ENCODE measurements around the gene REP15. TPM values are rescaled to one million over a fixed set of nuclear protein-coding genes. Genes with fewer than 3 reads are reported as not detected.

The REP15 gene
- total RNA-seq, 4 donors from 2014 or later: 0.44 to 3.6 (median 1.1) TPM; not detected in 1

- TF ChIP-seq CTCF (IDR thresholded peaks at IDR 0.05; ENCODE audit: low read depth): no peak
Measured at GRCh38 chr12:27696864-27697564, 767 bp downstream of the REP15 start.

DNA sequence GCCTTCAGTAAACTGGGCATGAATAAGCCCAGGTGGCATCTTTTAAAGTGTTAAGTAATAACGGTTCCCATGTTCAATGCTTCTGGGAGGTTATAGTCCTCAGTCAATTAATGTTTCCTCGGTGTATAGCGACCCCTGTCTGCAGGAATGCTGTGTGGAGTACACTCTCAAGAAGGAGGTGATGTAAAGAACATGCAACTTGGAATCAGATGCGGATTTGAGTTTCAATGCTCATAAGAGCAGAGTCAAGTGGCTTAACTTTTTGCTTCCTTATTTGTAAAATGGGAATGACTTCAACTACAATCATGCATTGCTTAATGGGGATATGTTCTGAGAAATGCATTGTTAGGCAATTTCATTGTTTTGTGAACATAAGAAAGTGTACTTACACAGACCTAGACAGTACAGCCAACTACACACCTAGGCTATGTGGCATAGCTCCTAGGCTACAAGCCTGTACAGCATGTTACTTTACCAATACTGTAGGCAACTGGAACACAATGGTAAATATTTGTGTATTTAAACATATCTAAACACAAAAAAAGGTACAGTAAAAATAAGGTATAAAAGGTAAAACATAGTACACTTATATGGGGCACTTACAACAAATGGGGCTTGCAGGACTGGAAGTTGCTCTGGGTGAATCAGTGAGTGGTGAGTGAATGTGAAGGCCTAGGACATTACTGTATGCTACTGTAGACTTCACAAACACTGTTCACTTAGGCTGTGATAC is 7.6 kb downstream of the REP15 start:
- TF ChIP-seq CTCF (IDR thresholded peaks at IDR 0.05; ENCODE audit: low read depth): no peak

DNA sequence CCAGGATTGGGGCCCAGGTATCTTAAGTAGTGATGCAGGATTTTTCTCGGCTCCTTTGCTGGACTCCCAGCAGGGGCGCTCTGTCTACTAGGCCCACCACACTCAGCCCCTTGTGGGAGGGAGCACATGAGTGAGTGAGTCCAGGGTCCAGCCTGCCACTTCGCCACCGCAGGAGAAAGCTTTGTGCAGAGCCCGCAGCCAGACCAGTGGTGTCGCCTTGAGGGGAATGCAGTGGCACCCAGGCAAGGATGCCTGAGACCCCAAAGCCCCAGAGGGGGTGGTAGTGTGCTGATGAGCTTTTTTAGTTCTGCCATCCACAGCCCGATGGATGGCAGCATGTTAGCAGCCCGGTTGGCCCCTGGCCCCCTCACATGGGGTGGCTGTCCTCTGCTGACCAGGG is 9.0 kb downstream of the REP15 start:
- no peak for TF ChIP-seq CTCF (IDR thresholded peaks at IDR 0.05; ENCODE audit: low read depth)

DNA sequence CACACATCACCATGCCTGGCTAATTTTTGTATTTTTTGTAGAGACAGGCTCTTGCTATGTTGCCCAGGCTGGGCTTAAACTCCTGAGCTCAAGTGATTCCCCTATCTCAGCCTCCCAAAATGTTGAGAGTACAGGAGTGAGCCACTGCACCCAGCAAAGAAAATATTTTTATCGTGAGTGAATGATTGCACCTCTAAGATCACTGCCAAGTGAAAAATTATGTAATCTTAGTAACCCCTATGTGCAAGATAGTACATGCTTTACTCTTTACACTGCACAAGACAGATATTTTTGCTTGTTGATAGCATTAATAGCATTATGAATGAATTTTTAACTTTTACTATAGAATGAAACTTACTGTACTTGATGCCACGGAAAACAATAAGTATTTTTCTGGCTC is 11.0 kb downstream of the REP15 start:
- no peak for TF ChIP-seq CTCF (IDR thresholded peaks at IDR 0.05; ENCODE audit: low read depth)

- no peak for TF ChIP-seq CTCF (IDR thresholded peaks at IDR 0.05; ENCODE audit: low read depth)
Measured at GRCh38 chr12:27709212-27709931, 13.1 kb downstream of the REP15 start.

DNA sequence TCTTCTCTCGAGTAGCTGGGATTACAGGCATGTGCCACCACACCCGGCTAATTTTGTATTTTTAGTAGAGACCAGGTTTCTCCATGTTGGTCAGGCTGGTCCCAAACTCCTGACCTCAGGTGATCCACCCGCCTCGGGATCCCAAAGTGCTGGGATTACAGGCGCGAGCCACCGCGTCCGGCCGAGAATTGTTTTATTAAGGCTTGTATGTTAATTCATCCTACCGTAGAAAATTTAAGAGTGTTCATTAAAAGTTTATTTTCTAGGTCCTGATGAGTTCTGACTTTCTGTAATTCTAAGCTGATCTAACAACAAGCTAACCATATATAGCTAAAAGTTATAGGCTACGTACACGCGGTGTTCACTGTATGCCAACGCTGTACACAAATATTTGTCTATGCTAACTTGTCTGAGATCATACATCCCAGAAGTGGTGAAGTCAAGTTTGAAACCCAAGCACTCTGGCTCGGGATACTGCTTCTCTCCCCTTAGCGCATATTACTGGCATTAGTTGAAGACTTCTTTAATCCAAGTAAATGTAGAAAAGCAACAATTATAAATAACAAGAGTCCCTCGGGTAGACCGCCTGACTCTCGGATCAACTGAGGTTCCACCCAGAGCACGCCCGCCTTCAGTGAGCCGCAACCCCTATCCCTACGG is 13.8 kb downstream of the REP15 start:
- no peak for TF ChIP-seq CTCF (IDR thresholded peaks at IDR 0.05; ENCODE audit: low read depth)
